HG03064 (cell line): ENCODE data around the gene RALB.
"Not testable (repeated sequence)": the region's sequence is repeated elsewhere in the genome, so short reads cannot be mapped to it uniquely, and the experiment has no call there.

ENCODE experiments used
- ATAC-seq: cut with Tn5 transposase; IDR thresholded peaks from one replicate; pipeline ENCODE4 v1.9.1; 2021; ENCODE audit warnings: low read depth; ENCODE audit not compliant: unreplicated experiment

Gene RALB

DNA sequence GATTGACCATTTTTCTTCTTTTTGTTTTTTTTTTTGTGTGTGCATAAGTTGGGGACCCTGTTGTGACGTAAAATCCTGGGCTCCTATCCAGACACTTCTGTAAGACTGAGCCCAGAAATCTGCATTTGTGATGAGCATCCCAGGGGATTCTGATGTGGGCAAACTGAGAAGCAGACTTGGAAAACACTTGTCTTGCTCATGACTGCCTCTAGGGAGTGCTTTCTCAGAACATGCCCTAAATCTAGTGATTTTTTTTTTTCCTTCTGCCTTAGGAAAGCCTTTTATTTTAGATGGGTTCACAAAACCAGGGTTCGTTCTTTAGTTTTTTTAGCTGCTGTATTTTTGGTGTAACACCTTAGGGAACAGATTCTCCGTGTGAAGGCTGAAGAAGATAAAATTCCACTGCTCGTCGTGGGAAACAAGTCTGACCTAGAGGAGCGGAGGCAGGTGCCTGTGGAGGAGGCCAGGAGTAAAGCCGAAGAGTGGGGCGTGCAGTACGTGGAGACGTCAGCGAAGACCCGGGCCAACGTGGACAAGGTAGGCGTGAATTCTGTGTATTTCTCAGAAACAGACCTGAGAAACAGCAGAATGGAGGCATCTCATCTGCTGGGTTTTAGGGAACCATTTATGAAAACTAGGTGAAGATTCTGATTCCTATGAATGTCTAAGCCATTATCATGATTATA, 36.7 kb downstream of the RALB start:
- ATAC-seq: no peak

DNA sequence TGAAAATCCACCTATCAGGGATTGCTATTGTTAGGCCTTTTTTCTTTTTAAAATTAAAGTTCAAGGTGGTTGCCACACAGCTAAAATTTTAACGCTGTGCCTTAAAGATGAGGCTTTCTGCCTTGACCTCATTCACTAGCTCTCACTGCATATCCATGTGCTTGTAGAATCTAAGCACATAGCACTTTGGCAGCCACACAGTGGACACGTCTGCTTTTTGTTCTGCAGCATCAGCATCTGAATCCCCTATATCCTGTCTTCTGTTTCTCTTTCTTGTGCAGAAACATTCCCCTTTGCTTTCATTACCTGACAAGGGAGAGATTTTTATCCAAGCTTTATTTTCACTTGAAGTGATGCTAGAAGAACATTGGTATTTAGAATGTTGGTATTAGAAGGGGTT, 38.1 kb downstream of the RALB start:
- ATAC-seq: no peak

DNA sequence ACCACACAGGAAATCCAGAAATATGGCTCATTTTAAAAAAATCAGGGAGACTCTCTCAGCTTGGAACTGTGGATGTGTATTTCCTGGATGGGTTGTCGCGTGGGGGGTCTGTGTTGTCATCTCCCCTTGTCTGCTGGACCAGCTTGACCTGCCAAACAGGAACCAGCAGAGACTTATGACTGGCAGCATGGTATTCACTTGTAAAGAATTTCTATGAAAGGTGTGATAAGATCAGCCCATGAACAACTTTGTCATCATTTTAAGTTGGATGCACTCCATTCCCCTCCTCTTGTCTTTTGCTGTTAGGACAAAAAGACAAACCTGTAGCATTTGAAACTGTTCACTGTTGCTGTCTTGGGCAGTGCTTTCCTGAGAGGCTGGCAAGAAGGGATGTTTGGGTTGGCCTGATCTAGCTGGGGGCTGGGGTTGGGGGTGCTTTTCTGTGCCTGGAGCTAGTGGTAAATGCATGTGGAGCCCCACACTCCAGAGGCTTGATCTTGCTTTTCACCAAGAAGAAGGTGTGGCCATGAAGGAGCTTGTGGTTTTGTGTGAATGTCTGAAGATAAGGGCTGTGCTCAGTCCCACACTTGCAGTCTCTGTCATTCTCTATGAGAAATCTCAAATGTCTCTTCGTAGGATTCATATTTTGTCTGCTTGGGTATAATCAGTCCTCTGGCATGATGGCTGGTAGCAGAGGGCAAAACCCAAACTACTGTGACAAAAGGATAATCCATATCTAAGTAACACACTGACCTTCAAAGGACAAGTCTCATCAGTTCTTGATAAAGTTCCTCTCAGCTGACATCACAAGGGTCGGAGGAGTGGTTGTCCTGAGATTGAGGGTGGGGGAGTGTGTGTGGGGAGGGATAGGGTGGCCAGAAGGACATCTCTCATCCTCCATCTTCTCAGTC, 39.0 kb downstream of the RALB start:
- ATAC-seq: no peak

DNA sequence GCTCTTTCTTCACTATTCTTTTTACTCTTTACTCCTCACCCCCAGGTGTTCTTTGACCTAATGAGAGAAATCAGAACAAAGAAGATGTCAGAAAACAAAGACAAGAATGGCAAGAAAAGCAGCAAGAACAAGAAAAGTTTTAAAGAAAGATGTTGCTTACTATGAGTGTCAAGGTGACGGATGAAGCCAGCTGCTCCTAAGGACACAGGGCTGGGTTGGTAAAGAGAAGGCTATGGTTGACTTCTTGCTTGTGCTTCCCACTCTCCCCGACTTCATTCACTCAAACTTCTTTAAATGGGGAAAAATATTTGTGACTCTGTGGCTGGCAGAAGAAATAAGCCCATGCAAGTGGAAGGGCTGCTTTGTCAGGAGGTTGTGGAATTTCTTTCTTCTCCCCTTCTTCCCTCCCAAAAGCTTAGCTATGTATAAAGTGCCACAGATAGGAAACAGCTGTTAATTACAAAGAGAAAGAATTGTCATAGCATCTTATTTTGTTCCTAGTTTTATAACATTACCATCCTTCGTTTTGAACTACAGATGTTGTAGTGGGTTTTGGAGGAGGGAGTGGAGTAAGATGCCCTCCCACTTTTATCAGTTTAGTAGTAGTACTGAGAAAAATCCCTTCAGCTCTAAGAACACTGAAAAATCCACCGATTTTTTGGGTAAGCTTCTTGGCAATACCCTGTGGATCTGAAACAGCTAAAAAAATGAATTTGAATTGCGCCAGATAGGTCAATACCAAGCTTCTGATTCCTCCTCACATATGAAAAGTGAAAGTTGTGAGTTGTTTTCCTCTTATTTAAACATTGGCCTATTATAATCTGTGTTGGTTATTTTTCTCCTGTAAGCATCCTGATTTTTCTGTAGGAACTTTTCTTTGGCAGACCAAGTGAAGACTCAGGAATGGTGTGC, 40.7 kb downstream of the RALB start:
- ATAC-seq: peak; percentile 31

DNA sequence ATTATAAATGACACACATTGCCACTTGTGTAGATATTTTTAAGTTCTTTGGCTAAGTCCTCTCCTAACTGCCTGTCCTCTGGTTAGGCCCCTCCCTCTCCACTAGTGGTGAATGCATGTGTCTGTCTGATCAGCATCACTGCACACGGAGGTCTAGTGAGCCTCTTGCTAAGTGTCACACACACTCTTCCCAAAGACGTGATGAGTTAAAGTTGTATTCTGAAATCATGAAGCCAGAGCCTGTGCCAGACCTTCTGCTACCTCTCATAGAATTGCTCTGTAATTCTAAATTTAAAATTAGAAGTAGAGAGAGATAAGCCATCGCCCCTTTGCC, 41.3 kb downstream of the RALB start:
- peak; percentile 92 for ATAC-seq

DNA sequence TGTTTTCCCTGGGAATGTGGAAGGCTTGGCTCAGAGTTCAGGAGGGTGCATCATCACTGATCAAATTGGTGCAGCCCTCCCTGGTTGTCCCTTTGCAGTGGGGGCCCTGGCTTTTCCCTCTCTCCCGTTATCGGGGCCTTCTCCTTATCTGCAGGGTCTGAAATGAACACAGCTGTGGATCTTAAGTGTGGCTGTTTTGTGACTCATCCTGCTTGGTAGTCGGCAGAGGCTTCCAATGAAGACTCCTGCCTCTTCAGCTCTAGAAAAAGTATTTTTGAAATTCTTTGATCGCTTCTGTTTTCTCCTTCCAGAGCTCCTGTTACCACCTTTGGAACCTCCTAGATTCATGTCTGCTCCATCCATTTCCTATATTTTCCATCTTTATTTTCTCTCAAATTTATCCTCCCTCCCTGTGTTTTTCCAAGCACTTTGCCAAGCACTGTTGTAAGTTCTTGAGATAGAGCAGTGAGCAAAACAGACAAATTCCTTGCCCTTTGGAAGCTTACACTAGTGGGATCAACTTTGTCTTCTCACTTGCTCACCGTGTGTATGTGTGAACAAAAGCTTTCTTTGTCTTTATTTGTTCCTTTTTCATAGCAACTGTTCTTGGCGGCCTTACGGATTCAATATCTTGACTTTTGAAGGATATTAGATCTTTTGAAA, 45.7 kb downstream of the RALB start:
- ATAC-seq: no peak

DNA sequence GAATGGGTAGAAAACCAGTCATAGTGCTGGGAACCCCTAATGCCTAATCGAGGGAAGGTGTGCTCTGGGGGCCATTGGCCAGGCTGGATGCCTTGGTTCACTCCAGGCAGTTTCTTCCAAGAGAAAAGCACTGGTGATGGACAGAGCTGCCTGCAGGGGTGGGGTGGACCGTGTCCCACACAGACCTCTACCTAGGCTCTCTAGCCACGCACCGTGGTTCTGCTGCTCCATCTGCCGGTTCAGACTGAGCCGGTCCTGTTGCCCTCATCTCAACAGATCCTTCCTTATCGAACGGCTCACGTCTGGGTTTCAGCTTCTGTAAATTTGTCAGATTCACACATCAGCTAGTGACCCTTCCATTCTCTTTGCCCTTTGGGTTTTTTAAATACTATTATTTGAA, 46.4 kb downstream of the RALB start:
- ATAC-seq: no peak

DNA sequence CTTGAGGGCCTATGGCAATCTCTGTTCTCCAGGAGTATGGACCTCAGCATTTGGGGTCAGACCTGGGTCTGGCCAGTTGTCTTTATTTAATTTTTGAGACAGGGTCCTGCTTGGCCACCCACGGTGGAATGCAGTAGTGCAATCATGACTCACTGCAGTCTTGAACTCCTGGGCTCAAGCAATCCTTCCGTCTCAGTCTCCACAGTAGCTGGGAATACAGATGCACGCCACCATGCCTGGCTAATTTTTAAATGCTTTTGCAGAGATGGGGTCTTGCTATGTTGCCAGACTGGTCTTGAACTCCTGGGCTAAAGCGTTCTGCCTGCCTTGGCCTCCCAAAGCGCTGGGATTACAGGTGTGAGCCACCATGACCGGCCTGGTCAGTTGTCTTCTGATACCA, 46.9 kb downstream of the RALB start:
- ATAC-seq: no peak

DNA sequence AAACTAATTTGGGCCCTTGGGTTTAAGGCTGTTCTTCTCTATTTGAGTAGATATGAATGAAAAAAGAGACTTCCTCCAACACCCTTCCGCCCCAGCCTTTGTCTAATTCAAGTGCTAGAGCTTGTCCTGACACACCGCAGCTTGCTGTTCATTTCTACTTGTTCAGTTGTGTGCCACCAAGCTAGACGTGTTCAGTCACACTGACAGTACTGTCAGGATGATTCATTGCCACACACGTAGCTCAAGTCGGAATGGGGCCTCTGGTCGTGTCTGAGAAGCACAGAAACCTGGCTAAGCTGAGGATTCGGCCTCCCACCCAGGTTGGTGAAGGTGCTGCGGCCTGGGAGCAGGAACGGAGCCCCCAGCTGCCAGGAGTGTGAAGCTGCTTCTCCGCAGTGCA, 47.7 kb downstream of the RALB start:
- no peak for ATAC-seq

DNA sequence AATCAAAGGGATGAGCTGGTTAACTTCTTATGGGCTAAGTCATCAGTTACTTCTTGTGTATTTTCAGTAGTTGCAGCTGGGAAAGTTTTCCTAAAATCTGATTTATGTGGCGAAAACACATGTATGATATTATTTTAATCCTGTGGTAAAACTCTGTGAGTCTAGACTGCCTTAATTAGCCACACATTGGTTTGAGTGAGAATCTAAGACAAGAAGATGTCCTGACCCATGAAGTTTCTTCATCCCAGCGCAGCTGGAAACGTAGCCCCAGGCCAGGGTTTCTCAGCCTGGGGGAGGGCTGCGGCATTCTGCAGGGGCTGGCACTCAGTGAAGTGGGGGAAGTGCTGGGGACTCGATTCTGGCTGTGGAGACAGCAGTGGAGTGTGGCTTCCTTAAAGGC, 48.6 kb downstream of the RALB start:
- no peak for ATAC-seq

DNA sequence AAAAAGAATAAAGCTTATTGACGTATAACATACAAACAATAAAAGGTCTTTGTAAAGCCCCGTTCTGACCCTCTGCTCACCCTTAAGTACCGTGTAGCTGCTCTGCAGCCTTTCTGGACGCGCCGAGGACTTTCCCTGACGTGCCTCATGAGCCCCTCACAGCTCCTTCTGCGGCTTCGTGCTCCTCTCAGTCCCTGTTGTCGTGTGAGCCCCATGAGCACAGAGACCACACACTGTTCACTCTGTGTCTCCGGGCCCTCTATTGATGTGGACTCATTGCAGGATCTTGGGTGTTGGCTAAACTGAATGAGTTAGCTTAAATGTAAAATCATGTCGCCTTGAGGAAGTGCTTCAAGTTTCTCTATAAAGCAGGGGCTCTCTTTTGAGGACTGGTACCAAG, 49.6 kb downstream of the RALB start:
- ATAC-seq: no peak

DNA sequence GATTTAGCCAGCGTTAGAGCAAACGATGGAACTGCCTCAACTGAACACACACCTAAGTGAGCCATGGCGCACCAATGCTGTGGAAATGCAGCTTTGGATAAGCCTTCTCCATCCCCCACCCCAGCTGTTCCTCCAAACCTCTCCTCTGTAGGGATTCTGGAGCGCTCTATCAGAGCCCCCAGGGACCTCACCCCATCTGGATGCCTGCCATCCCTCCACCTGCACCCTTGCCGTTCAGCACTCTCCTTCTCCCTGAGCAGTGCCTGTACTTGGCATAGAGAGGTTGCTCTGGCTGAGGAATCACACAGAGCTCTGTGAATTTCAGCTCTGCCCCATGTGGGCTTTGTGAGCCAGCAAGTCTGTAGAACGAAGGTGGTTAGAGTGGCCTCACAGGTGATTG, 50.5 kb downstream of the RALB start:
- ATAC-seq: no peak

DNA sequence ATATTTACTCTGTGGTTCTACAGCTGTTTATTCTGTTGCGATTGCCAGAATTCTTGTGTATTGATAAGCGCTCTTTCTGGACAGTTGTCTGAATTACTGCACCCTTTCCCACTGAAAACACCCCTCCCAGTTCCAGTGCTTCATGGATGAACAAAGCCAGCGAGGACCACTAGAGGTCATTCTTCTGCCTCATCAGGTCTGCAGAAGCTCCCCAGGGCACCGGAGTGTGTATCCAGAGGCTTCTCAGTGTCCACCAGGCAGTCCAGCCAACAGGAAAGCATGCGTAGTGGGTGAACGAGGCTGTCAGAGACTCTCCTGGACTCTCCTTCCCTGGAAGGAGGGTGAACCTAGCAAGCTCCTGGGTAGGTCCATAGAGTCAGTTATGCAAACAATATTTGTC, 52.6 kb downstream of the RALB start:
- no peak for ATAC-seq

DNA sequence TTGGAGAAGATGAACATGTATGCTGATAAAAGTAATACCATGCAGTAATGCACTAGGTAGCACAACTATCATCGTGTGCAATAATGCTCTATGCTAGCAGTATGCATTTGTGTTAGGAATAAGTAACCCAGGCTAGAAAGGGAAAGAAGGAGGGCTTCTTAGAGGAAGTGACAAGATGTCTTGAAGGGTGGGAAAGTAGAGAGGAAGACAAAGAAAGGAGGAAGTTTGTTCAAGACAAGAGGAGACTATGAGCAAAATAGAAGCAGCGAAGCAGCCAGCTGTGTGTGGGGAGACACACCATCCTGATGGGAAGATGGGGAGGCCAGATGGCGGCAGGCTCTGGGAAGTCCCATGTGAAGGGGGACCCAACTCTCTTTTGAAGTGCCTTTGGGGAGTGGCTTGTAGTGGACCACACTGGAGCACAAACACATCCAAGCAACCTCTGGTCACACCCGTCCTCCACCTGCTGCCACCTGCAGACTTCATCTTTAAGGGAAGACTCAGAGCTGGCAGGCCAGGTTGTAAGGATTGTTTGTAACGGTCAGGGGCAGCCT, 53.4 kb downstream of the RALB start:
- no peak for ATAC-seq

DNA sequence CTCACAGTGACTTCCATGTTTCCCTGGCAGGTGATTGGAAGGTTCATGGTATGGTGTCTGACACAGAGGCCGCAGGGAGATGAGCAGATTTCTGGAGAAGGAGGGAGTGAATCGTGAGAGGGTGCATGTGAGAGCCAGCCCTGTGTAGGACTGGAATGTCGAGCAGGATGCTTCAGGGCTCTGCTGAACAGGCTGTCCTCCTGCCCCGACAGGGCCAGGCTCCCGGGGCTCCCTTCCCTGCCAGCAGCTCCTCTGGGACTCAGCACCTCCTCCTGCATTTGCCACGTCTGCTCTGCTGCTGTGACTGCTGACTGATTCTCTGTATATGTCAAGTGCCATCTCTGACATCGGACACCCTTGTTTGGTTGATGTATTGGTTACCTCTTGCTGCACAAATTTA, 54.8 kb downstream of the RALB start:
- ATAC-seq: no peak

DNA sequence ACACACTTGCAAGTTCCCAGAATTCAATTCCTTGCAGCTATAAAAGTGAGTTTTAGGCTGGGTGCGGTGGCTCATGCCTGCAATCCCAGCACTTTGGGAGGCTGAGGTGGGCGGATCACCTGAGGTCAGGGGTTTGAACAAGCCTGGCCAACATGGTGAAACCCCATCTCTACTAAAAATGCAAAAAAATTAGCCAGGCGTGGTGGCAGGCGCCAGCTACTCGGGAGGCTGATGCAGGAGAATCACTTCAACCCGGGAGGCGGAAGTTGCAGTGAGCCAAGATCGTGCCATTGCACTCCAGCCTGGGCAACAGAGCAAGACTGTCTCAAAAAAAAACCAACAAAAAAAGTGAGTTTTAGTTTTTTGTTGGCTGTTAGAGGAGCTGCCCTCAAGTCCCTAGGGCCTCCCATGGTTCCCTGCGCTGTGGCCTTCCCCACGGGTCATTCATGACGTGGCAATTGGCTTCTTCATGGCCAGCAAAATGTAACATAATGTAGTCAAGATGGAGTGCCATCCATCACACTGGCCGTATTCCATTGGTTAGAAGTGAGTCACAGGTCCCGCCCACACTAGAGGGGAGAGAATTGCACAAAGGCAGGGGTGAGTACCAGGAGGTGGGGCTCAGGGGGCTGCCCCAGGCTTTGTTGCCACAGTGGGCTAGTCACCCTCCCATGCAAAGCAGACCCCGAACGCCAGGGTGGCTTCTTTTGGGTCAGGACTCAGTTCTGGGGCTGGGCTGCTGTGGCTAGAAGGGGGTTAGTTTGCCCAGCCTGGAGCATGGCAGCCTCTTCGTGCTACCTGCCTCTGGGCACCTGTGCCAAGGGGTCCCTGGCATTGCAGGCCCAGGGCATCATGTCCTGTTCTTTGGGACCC, 55.6 kb downstream of the RALB start:
- no peak for ATAC-seq

DNA sequence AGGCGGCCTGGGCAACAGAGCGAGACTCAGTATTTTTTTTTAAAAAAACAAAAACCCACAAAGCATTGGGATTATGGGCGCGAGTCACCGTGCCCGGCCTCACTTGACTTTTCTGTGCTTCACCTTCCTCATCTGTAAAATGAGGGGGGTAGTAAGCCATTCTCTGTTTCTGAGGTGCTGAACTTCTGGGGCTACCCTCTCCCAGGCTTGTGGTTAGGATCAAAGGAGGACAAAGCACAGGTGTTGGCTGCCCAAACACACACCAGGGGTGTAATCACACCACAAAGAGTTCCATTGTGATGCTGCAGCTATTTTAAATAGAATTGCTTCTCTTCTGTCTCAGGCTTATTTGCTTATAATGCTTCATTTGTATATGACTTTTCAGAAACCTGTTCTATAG, 57.5 kb downstream of the RALB start:
- peak; percentile 58 for ATAC-seq

DNA sequence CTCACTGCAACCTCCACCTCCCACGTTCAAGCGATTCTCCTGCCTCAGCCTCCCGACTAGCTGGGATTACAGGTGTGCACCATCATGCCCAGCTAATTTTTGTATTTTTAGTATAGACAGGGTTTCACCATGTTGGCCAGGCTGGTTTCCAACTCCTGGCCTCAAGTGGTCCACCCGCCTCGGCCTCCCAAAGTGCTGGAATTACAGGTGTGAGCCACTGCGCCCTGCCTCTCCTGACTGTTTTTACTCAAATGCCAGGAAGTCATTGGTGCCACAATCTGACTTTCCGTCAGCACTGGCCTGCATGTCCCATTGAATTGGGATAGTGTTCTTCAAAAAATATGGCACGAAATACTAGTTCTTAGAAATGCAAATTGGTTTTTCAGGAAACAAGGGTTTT, 58.2 kb downstream of the RALB start:
- not testable (repeated sequence) for ATAC-seq

DNA sequence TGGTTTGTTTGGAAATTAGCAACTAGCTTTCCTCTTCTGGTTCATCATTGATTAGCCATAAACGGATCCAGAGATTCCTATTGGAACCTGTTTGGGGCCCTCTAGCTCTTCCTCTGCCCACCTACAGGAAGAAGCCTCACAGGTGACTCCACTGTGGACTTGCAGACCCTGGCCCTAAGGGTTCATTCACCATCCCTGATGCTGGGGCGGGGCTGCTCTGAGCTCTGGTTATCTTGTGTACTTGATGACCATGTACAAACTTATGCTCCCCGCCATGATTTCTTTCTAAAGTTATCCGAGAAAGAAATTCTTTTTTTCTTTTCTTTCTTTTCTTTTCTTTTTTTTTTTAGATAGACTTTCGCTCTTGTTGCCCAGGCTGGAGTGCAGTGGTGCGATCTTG, 59.4 kb downstream of the RALB start:
- no peak for ATAC-seq
